SKM-1 (cell line): ENCODE results near the gene STON2.
"Not testable (repeated sequence)": the region's sequence is repeated elsewhere in the genome, so short reads cannot be mapped to it uniquely, and the experiment has no call there.

ENCODE experiments used
- DNase-seq: peaks from one replicate; lab custom pipeline; 2025; ENCODE audit not compliant: unreplicated experiment; lab: John Stamatoyannopoulos, UW

Gene STON2

GRCh38 chr14:81231540-81231939 lies 168.6 kb downstream of the STON2 start:
- DNase-seq: no peak

GRCh38 chr14:81224222-81224621 lies 175.9 kb downstream of the STON2 start:
- no peak for DNase-seq

- DNase-seq: not testable (repeated sequence)
These were observed 176.3 kb downstream of the STON2 start for GRCh38 chr14:81223788-81224187.

- DNase-seq: no peak
These were observed 177.4 kb downstream of the STON2 start for GRCh38 chr14:81222691-81223090.

- DNase-seq: no peak
These were observed 178.0 kb downstream of the STON2 start for GRCh38 chr14:81222126-81222525.

GRCh38 chr14:81221579-81222102 lies 178.5 kb downstream of the STON2 start:
- DNase-seq: no peak

GRCh38 chr14:81220830-81221578 lies 179.1 kb downstream of the STON2 start, which contains the start of gene GTF2A1:
Gene GTF2A1 (minus strand): TSS chr14:81220959. CDS start chr14:81220518, 441 bp downstream.
- DNase-seq: peak; percentile 49

- no peak for DNase-seq
These were observed 179.6 kb downstream of the STON2 start for GRCh38 chr14:81220580-81220829.

- DNase-seq: no peak
These were observed 180.2 kb downstream of the STON2 start for GRCh38 chr14:81219759-81220579.

- DNase-seq: peak; percentile 48
These were observed 180.8 kb downstream of the STON2 start for GRCh38 chr14:81219210-81219758.

GRCh38 chr14:81211844-81212243 lies 188.3 kb downstream of the STON2 start:
- no peak for DNase-seq
